AG04449 (cell line): Measurements from ENCODE around the gene TP53AIP1.

Experiments used
- CTCF ChIA-PET: fragments of 350-600 bp; formaldehyde crosslinking; extraction: SDS; loops from one replicate; lab custom pipeline; 2021; ENCODE audit warnings: antibody characterized with exemption; lab: Yijun Ruan, JAX
- POLR2A ChIA-PET: fragments of 400-600, 350-600 bp; formaldehyde crosslinking; extraction: SDS; loops from one replicate; lab custom pipeline; 2020; ENCODE audit warnings: antibody characterized with exemption, inconsistent platforms; lab: Yijun Ruan, JAX
- DNase-seq: peaks from one replicate; pipeline ENCODE4 v3.0.0-alpha.2; 2010; ENCODE audit warnings: low read depth, low spot score
- H3K4me3 ChIP-seq: 2 replicates; pipeline ENCODE4 v1.5.1; 2011; ENCODE audit warnings: low read depth, mild to moderate bottlenecking, control low read depth, low read length
- CTCF ChIP-seq: IDR thresholded peaks from one replicate; pipeline ENCODE4 v1.5.1; 2011; ENCODE audit warnings: mild to moderate bottlenecking, moderate library complexity, low read length, control low read depth, inconsistent platforms; ENCODE audit not compliant: insufficient read depth; ENCODE audit errors: missing control alignments

TP53AIP1 gene

GRCh38 chr11:128942817-128943427, at the start of gene TP53AIP1:
Gene TP53AIP1 (minus strand): TSS chr11:128942871. CDS start chr11:128937818, 5,053 bp downstream.
- no peak for TF ChIP-seq CTCF
- no peak for DNase-seq
- ChIA-PET POLR2A (no interaction called here), CTCF (interaction anchor here (3.5 to 12.5 kb wide), 2 partner anchors 15 to 58 kb away, joined by 16 to 89 read pairs; no protein-coding TSS in a partner anchor)
- no peak within 1 kb of the TSS for H3K4me3 ChIP-seq

GRCh38 chr11:128988242-128988970, 45.7 kb upstream of the TP53AIP1 start:
- ChIA-PET CTCF (interaction anchor here (1.2 to 3.4 kb wide), 2 partner anchors 32 to 343 kb away, joined by 3 to 11 read pairs; no protein-coding TSS in a partner anchor), POLR2A (no interaction called here)
- H3K4me3 ChIP-seq: no peak overlapping the region
- TF ChIP-seq CTCF: no peak
- no peak for DNase-seq

- DNase-seq: no peak
- CTCF ChIA-PET: interaction anchor here (0.6 kb wide), 1 partner anchor 16 kb away, joined by 3 read pairs; no protein-coding TSS in a partner anchor
- H3K4me3 ChIP-seq: no peak overlapping the region
- TF ChIP-seq CTCF: no peak
- POLR2A ChIA-PET: no interaction called here
Observed at GRCh38 chr11:128985880-128986279, 43.2 kb upstream of the TP53AIP1 start.

GRCh38 chr11:128983023-128983422, 40.4 kb upstream of the TP53AIP1 start:
- CTCF ChIA-PET: interaction anchor here (0.7 kb wide), 1 partner anchor 22 kb away, joined by 3 read pairs; no protein-coding TSS in a partner anchor
- DNase-seq: no peak
- POLR2A ChIA-PET: no interaction called here
- H3K4me3 ChIP-seq: no peak overlapping the region
- TF ChIP-seq CTCF: no peak

GRCh38 chr11:128981254-128981653, 38.6 kb upstream of the TP53AIP1 start:
- no peak for TF ChIP-seq CTCF
- POLR2A ChIA-PET: no interaction called here
- CTCF ChIA-PET: interaction anchor here (1.0 to 1.5 kb wide), 2 partner anchors 22 to 25 kb away, joined by 3 to 4 read pairs; no protein-coding TSS in a partner anchor
- no peak overlapping the region for H3K4me3 ChIP-seq
- no peak for DNase-seq
